Measurements from ENCODE around the gene TRIM26.
"Not testable (repeated sequence)": the region's sequence is repeated elsewhere in the genome, so short reads cannot be mapped to it uniquely, and the experiment has no call there.

TRIM26 gene

DNA sequence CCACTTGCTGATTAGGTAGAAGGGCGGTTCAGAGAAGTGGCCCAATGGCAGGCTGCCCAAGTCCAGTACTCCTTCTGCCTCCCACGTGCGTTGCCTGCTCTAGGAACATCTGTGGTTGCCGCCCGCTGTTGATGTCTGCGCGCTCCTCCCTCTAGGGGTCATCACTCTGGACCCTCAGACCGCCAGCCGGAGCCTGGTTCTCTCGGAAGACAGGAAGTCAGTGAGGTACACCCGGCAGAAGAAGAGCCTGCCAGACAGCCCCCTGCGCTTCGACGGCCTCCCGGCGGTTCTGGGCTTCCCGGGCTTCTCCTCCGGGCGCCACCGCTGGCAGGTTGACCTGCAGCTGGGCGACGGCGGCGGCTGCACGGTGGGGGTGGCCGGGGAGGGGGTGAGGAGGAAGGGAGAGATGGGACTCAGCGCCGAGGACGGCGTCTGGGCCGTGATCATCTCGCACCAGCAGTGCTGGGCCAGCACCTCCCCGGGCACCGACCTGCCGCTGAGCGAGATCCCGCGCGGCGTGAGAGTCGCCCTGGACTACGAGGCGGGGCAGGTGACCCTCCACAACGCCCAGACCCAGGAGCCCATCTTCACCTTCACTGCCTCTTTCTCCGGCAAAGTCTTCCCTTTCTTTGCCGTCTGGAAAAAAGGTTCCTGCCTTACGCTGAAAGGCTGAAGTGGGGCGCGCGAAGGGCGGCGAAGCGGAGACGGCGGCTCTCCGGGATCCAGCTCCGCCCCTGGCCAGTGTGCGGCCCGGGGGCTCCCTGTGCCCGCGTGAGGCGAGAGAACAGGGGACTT is 41.3 kb downstream of the TRIM26 start:
- no peak for DNase-seq (ENCODE audit: low read depth)

GRCh38 chr6:30169658-30170614 is 43.3 kb downstream of the TRIM26 start:
- no peak for DNase-seq (ENCODE audit: low read depth)

DNA sequence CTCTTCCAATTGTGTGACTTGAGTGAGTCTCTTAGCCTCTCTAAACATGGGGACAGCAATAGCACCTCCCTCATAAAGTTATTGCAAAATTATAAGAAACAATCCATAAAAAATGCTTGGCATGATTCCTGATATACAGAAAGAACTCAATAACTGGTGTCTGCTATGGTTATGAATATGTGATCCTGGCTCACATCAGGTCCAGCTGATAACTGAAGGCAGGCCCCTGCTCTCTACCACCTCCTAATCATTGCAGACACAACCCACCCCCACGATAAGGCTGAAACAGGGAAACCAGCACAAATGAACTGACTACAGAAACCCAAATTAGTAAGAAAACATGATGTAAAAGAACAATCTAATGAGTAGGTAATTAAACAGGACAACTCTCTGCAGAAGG is 44.5 kb downstream of the TRIM26 start:
- no peak for DNase-seq (ENCODE audit: low read depth)

DNA sequence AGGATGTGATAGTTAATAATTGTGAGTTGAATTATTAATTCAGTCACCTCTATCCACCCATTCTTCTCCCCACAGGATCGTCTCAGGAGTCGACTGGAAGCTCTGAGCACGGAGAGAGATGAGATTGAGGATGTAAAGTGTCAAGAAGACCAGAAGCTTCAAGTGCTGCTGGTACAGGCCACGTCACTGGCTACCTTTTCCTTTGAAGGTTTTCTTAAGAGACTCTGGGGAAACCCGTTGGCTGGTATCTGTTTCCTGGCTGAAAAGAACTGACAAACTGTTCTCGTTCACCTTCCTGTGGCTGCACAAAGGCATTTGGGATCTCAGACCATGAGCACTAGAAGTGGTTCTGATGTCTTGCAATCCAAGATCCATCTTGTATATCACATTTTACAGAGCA is 46.1 kb downstream of the TRIM26 start:
- DNase-seq (ENCODE audit: low read depth): no peak

DNA sequence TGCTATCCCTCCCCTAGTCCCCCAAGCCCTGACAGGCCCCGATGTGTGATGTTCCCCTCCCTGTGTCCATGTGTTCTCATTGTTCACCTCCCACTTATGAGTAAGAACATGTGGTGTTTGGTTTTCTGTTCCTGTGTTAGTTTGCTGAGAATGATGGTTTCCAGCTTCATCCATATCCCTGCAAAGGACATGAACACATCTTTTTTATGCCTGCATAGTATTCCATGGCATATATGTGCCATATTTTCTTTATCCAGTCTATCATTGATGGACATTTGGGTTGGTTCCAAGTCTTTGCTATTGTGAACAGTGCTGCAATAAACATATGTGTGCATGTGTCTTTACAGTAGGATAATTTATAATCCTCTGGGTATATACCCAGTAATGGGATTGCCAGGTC is 48.0 kb downstream of the TRIM26 start:
- not testable (repeated sequence) for DNase-seq (ENCODE audit: low read depth)

DNA sequence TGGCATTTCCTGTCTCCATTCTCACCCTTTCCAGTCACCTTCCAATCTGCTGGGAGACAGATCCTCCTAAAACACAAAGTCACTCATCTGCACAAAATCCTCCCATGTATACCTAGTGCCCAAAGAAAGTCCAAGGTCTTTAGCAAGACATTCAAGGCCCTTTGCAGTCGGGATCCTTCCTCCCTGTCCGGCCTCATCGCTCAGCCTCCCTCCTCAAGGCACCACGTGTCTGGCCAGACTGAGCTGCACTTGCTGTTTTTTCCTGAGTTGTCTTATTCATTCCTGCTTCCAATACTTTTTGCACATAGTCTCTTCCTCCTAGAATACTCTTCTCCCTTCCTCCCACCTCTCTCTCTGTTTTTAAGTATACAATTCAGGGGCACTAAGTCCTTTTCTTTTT is 48.5 kb downstream of the TRIM26 start:
- DNase-seq (ENCODE audit: low read depth): no peak

- DNase-seq (ENCODE audit: low read depth): no peak
Measured at GRCh38 chr6:30163918-30164654, 49.1 kb downstream of the TRIM26 start.

- DNase-seq (ENCODE audit: low read depth): no peak
Measured at GRCh38 chr6:30163090-30163917, 49.9 kb downstream of the TRIM26 start, which contains the start of gene TRIM15. TRIM15 (plus strand) TSS chr6:30163546; CDS start chr6:30163685, 139 bp downstream.

- no peak for DNase-seq (ENCODE audit: low read depth)
Measured at GRCh38 chr6:30162265-30163089, 50.7 kb downstream of the TRIM26 start.

- DNase-seq (ENCODE audit: low read depth): no peak
Measured at GRCh38 chr6:30160785-30161531, 52.2 kb downstream of the TRIM26 start, which contains the start of gene TRIM10. TRIM10 (minus strand) TSS chr6:30161211; CDS start chr6:30160858, 353 bp downstream.

GRCh38 chr6:30160008-30160784 is 53.0 kb downstream of the TRIM26 start:
- DNase-seq (ENCODE audit: low read depth): no peak

DNA sequence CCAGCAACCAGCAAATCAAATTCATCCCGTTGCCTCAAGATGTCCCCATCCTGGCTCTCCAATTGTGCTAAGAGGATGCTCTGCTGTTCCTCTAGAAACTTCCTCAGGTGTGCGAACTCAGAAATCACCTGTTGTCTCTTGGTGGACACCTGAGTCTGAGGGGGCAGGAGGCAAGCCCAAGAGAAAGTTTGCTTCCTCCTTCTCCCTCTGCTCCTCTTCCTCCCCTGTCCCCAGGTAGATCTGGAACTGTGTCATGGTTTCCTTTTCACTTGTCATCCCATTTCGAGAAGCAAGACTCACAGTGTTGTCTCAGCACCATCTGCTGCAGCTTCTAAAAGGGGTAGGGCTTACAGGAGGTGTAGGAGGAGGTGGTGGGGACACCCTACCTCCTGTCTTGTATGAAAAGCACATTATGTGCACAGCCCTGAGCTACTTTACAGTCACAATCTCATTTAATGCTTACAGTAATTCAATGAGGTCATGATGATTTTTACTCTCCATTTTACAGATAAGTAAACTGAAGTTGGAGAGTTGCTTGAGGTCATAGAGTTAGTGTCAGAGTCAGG is 54.6 kb downstream of the TRIM26 start:
- no peak for DNase-seq (ENCODE audit: low read depth)

GRCh38 chr6:30157999-30158398 is 55.2 kb downstream of the TRIM26 start:
- no peak for DNase-seq (ENCODE audit: low read depth)

DNA sequence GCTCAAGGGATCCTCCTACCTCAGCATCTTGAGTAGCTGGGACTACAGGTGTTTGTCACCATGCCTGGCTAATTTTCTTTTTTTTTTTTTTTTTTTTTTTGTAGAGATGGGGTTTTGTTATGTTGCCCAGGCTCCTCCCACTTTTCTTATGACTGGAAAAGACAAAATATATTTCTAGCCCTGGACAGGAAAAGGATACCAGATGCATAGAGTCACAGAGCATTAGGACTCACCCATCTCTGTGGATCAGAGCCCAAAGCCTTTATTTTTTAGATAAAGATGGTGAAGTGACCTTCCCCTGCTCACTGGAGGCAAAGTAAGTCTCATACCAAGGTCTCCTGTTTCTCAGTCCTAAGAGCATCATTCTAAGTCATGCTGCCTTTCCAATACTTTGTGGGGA is 55.6 kb downstream of the TRIM26 start:
- DNase-seq (ENCODE audit: low read depth): no peak

DNA sequence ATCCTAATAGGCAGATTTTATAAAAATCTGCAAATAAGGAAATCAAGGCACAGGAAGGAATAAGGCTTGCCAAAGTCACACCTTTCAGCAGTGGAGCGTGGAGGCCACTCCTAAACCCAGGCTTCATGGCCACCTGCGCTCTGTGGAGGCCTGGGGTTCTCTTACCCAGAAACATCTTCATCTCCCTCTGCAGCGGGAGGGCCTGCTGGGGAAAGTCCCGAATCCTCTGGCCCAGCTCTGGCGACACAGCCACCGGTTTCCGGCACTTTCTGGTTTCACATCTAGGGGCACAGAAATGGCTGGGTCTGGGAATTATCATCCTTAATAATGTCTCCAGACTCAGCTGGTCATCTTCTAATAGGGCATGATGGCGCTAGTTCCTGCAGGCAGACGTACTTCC is 56.4 kb downstream of the TRIM26 start:
- DNase-seq (ENCODE audit: low read depth): no peak

DNA sequence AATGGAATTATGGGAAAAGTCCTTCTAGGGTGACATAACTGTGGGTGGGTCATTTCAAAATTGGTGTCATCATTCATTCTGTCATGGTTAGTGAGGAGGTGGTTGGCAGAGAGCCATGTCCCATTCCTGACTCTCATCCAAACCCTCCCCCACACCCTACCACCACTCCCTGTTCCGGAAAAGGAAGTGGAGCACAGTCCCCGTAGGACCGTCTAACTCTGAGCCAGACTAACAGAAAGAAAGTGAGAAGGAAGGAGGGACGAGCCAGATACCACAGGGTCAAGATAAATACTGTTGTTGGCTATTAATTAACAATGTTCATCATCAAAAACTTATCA is 57.0 kb downstream of the TRIM26 start:
- no peak for DNase-seq (ENCODE audit: low read depth)

GRCh38 chr6:30155520-30156261 is 57.5 kb downstream of the TRIM26 start:
- DNase-seq (ENCODE audit: low read depth): no peak
